Measurements from ENCODE around the gene GLIS1.
A peak's percentile ranks its signal among the peaks of the same experiment; 100 is the strongest.

Gene GLIS1

GRCh38 chr1:53716150-53716549 lies 22.8 kb downstream of the GLIS1 start:
- Mint-ChIP-seq H3K27ac (no peak overlapping the region), H3K9me3 (no peaks in the 10 kb centered on the region), H3K36me3 (no peaks in the 10 kb centered on the region), H3K4me1 (no peaks in the 10 kb centered on the region), H3K4me3 (no peak overlapping the region)
- no peak for ATAC-seq
- no peak for DNase-seq (ENCODE audit: low spot score in 2 of 2)

GRCh38 chr1:53715478-53715877 lies 23.5 kb downstream of the GLIS1 start:
- no peaks in the 10 kb centered on the region for H3K36me3 Mint-ChIP-seq
- no peaks in the 10 kb centered on the region for H3K4me1 Mint-ChIP-seq
- no peaks in the 10 kb centered on the region for H3K9me3 Mint-ChIP-seq
- H3K4me3 Mint-ChIP-seq = no peak overlapping the region
- peak; percentile 58 for ATAC-seq
- no peak overlapping the region for H3K27ac Mint-ChIP-seq
- DNase-seq (ENCODE audit: low spot score in 2 of 2) = no peak

DNA sequence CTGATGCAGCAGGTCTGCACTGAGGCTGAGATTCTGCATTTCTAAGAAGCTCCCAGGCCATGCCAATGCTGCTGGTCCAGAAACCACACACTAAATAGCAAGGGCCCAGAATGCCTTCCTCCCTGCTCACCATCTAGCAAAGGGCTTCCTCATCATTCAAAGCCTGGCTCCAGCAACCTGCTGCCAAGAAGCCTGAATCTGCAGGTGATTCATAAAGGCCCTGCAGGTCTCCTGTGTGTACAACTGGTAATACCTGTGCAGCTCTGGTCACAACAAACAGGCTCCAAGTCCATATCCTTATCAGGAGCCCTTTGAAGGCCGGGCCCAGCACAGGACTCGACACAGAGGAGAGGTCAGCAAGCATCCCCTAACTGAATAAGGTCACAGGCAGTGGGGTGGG lies 26.7 kb downstream of the GLIS1 start:
- Mint-ChIP-seq H3K36me3 (no peaks in the 10 kb centered on the region), H3K4me1 (no peaks in the 10 kb centered on the region), H3K4me3 (no peak overlapping the region), H3K27ac (no peak overlapping the region), H3K9me3 (no peaks in the 10 kb centered on the region)
- no peak for DNase-seq (ENCODE audit: low spot score in 2 of 2)
- ATAC-seq = no peak

- Mint-ChIP-seq H3K9me3 (no peaks in the 10 kb centered on the region), H3K27ac (no peak overlapping the region), H3K36me3 (no peaks in the 10 kb centered on the region), H3K4me3 (no peak overlapping the region), H3K4me1 (no peaks in the 10 kb centered on the region)
- ATAC-seq (no peak), DNase-seq (ENCODE audit: low spot score in 2 of 2) (no peak)
Measured at GRCh38 chr1:53710584-53710983, 28.4 kb downstream of the GLIS1 start.

GRCh38 chr1:53708687-53709086 lies 30.3 kb downstream of the GLIS1 start:
- no peak for DNase-seq (ENCODE audit: low spot score in 2 of 2)
- Mint-ChIP-seq H3K4me1 (no peaks in the 10 kb centered on the region), H3K4me3 (no peak overlapping the region), H3K9me3 (no peaks in the 10 kb centered on the region), H3K36me3 (no peaks in the 10 kb centered on the region), H3K27ac (no peak overlapping the region)
- ATAC-seq = no peak

DNA sequence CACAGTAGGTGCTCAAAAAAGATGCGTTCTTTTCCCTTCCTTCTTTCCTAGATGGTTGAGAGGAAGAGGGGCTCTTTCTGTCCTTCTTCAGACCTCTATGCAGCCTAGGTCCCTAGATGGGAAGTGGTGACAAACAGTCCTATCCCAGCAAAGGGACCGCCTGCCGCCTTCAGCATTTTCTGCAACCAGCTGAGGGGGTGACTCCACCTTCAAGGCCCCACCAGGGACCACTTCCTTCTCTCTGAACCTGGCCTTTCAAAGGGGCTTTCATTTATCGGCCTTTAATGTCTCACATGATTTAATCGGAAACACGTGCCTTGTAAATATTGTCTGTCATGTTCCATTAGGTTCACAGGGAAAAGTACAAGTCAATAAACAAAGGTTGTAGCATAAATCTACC lies 32.6 kb downstream of the GLIS1 start:
- DNase-seq (ENCODE audit: low spot score in 2 of 2) (no peak), ATAC-seq (no peak)
- no peak overlapping the region for H3K27ac Mint-ChIP-seq
- no peaks in the 10 kb centered on the region for H3K36me3 Mint-ChIP-seq
- H3K4me3 Mint-ChIP-seq = no peak overlapping the region
- H3K9me3 Mint-ChIP-seq = no peaks in the 10 kb centered on the region
- no peaks in the 10 kb centered on the region for H3K4me1 Mint-ChIP-seq

GRCh38 chr1:53705446-53706096 lies 33.4 kb downstream of the GLIS1 start:
- no peak for ATAC-seq
- Mint-ChIP-seq H3K9me3 (no peaks in the 10 kb centered on the region), H3K36me3 (no peaks in the 10 kb centered on the region), H3K27ac (no peak overlapping the region), H3K4me3 (no peak overlapping the region), H3K4me1 (no peaks in the 10 kb centered on the region)
- no peak for DNase-seq (ENCODE audit: low spot score in 2 of 2)

DNA sequence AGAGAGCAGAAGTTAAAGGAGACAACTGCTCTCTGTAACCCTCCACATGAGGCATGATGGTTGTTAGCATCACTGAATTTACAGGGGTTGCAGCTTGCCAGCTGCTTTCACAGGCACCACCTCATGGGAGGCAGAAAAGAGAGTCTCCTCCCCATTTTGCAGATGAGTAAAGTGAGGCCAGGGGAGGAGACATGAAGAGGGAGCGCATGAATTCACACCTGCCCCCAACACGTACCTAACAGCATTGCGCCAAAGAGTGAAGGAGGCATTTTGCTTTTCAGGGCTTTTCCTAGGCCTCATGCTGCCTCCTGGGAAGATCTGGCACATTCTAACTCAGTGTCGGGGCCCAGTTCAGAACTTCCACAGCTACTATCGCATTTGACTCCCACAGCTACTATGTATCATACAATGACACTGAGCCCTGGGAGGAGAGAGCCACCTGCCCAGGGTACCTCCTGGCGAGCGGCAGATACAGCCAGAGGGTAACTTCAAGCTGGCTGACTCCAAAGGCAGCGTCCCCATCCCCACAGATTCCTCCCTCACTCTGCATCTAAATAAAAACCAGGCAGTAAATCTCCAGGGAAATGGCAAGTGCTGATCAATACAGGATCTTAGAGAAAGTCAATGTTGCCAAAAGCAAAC lies 34.0 kb downstream of the GLIS1 start:
- Mint-ChIP-seq H3K4me3 (no peak overlapping the region), H3K4me1 (no peaks in the 10 kb centered on the region), H3K27ac (no peak overlapping the region), H3K36me3 (no peaks in the 10 kb centered on the region), H3K9me3 (no peaks in the 10 kb centered on the region)
- no peak for ATAC-seq
- no peak for DNase-seq (ENCODE audit: low spot score in 2 of 2)

DNA sequence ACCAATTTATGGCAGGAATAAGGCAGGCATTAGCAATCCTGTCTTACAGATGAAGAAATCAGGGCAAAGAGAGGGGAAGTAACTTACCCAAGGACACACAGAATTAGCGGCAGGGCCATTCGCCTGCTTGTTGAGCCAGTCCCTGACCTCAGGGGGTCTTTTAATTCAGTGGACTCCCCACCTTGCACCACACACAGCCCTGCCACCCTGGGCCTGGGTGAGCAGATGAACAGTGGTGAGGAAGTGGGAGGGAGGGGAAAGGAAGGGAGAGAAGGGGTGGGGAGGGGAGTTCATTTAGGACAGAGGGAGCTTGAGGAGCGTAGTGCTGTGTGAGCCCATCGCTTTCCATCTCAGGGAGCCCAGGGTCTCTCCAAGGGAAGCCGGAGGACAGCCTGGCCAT lies 34.7 kb downstream of the GLIS1 start:
- H3K36me3 Mint-ChIP-seq = no peaks in the 10 kb centered on the region
- no peak overlapping the region for H3K27ac Mint-ChIP-seq
- ATAC-seq (no peak), DNase-seq (ENCODE audit: low spot score in 2 of 2) (no peak)
- no peaks in the 10 kb centered on the region for H3K9me3 Mint-ChIP-seq
- H3K4me1 Mint-ChIP-seq = no peaks in the 10 kb centered on the region
- no peak overlapping the region for H3K4me3 Mint-ChIP-seq

DNA sequence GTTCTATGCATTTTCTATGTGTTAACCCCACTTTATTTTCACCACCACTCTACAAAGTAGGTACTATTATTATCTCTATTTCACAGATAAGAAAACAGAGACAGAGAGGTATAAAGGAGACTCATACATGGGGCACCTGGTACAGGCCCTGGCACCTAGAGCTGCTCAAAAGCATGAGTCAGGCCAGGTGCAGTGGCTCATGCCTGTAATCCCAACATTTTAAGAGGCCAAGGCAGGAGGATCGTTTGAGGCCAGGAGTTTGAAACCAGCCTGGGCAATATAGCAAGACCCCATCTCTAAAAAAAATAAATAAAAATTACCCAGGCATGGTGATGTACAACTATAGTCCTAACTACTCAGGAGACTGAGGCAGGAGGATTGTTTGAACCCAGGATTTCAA lies 35.8 kb downstream of the GLIS1 start:
- Mint-ChIP-seq H3K4me3 (no peak overlapping the region), H3K9me3 (no peaks in the 10 kb centered on the region), H3K36me3 (no peaks in the 10 kb centered on the region), H3K27ac (no peak overlapping the region), H3K4me1 (no peaks in the 10 kb centered on the region)
- DNase-seq (ENCODE audit: low spot score in 2 of 2) = no peak
- ATAC-seq = no peak

GRCh38 chr1:53702341-53702740 lies 36.6 kb downstream of the GLIS1 start:
- no peak overlapping the region for H3K4me3 Mint-ChIP-seq
- H3K27ac Mint-ChIP-seq = no peak overlapping the region
- H3K9me3 Mint-ChIP-seq = no peaks in the 10 kb centered on the region
- H3K36me3 Mint-ChIP-seq = no peaks in the 10 kb centered on the region
- no peak for ATAC-seq
- no peak for DNase-seq (ENCODE audit: low spot score in 2 of 2)
- H3K4me1 Mint-ChIP-seq = no peaks in the 10 kb centered on the region

GRCh38 chr1:53700776-53701175 lies 38.2 kb downstream of the GLIS1 start:
- Mint-ChIP-seq H3K4me1 (no peaks in the 10 kb centered on the region), H3K4me3 (no peak overlapping the region), H3K9me3 (no peaks in the 10 kb centered on the region), H3K27ac (no peak overlapping the region), H3K36me3 (no peaks in the 10 kb centered on the region)
- ATAC-seq (no peak), DNase-seq (ENCODE audit: low spot score in 2 of 2) (no peak)

- Mint-ChIP-seq H3K4me3 (no peak overlapping the region), H3K36me3 (no peaks in the 10 kb centered on the region)
- no peak for ATAC-seq
Measured at GRCh38 chr1:53699981-53700380, 39.0 kb downstream of the GLIS1 start.

DNA sequence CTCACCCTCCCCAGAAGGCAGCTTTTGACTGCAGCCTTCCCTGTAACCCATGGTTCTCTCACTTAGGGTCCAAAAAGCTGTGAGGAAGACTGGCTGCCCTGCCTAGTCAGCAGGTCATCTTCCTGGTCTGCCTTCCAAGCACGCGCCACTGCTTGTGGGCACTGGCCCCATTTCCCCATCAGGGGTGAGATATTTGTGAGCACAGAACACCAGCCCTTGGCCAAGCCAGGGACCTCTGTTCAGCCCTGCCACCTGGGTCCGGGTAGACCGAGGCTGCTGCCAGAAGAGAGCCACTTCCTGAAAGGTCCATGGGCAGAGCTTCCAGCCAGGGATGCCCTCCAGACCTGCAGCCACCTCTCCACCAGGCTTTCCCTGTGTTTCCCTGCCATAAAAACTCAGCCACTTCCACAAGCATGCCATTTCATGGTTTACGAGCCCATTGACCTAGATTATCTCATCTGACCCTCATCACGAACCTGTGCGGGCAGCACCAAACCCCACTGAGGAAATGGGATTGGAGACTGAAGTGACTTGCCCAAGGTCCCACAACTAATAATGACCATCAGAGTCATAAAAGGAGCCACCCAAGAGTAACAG lies 40.5 kb downstream of the GLIS1 start:
- H3K9me3 Mint-ChIP-seq = no peaks in the 10 kb centered on the region
- H3K27ac Mint-ChIP-seq = no peak overlapping the region
- H3K4me1 Mint-ChIP-seq = no peaks in the 10 kb centered on the region
- no peak for ATAC-seq
- no peaks in the 10 kb centered on the region for H3K36me3 Mint-ChIP-seq
- no peak overlapping the region for H3K4me3 Mint-ChIP-seq
- no peak for DNase-seq (ENCODE audit: low spot score in 2 of 2)

More at GRCh38 chr1:53699981-53700380, 39.0 kb downstream of the GLIS1 start:
- Mint-ChIP-seq H3K4me1 (no peaks in the 10 kb centered on the region), H3K27ac (no peak overlapping the region), H3K9me3 (no peaks in the 10 kb centered on the region)
- no peak for DNase-seq (ENCODE audit: low spot score in 2 of 2)

DNA sequence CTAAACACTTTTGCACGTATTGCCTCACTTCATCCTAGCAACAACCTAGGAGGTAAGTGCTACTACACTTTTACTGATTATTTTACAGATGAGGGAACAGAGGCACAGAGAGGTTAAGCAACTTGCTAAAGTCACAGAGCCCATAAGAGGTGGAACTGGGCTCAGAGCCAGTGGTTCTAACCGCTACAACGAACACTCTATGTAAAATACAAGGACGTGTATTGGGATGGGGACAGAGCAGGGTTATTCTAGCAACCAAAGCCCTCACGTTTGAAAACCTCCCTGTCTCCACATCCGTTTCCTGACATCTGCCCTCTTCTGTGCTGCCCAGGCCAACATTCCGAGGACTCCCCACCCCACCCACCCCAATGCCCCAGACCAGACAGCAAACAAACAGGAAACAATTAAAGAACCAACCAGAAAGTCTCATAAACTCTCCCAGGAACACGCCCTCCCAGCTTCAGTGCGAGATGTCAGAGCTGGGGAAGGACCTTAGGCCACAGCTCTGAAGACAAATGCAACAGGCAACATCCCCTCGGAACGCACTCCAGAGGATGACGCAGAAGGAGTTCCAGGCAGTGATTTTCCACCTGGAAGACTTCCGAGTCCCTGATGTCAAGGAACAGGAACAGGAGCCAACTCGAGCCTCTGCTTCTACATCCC lies 41.1 kb downstream of the GLIS1 start:
- H3K27ac Mint-ChIP-seq = no peak overlapping the region

DNA sequence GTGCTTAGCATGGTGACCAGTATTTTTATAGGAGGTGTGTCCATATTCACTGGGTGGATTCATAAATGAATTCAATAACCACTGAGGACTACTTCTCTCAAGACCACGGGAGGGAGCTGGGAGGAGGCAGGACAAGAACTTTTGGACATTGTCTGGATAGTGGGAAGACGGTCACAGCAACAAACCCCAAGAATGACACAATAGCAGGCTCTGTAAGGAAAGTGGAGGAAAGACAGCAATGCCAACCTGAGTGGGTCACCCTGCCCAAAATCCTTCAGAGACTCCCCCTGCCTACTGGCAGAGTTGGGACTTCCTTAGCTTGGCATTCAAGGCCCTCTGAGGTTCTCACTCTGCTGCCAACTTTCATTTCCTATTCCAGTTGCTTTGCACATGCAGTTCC lies 42.0 kb downstream of the GLIS1 start:
- Mint-ChIP-seq H3K36me3 (no peaks in the 10 kb centered on the region), H3K9me3 (no peaks in the 10 kb centered on the region), H3K4me3 (no peak overlapping the region), H3K27ac (no peak overlapping the region), H3K4me1 (no peaks in the 10 kb centered on the region)
- no peak for DNase-seq (ENCODE audit: low spot score in 2 of 2)
- ATAC-seq = no peak

More for the DNA sequence above, 41.1 kb downstream of the GLIS1 start:
- ATAC-seq (no peak), DNase-seq (ENCODE audit: low spot score in 2 of 2) (no peak)
- Mint-ChIP-seq H3K4me3 (no peak overlapping the region), H3K36me3 (no peaks in the 10 kb centered on the region), H3K4me1 (no peaks in the 10 kb centered on the region), H3K9me3 (no peaks in the 10 kb centered on the region)

Measured in stimulated activated effector memory CD8-positive, alpha-beta T cell treated with anti-CD3 and anti-CD28 coated beads, Interleukin-12 subunit alpha, Interleukin-12 subunit beta, amount 100 ng/mL, for 72 hours (primary cell).